ENCODE results near the gene SHANK3. TPM values are rescaled to one million over a fixed set of nuclear protein-coding genes. Genes with fewer than 3 reads are reported as not detected.

SHANK3 gene
- polyA plus RNA-seq, 1 of the 3 experiments (the other 2 are of a cell fraction) = 1.5 TPM

DNA sequence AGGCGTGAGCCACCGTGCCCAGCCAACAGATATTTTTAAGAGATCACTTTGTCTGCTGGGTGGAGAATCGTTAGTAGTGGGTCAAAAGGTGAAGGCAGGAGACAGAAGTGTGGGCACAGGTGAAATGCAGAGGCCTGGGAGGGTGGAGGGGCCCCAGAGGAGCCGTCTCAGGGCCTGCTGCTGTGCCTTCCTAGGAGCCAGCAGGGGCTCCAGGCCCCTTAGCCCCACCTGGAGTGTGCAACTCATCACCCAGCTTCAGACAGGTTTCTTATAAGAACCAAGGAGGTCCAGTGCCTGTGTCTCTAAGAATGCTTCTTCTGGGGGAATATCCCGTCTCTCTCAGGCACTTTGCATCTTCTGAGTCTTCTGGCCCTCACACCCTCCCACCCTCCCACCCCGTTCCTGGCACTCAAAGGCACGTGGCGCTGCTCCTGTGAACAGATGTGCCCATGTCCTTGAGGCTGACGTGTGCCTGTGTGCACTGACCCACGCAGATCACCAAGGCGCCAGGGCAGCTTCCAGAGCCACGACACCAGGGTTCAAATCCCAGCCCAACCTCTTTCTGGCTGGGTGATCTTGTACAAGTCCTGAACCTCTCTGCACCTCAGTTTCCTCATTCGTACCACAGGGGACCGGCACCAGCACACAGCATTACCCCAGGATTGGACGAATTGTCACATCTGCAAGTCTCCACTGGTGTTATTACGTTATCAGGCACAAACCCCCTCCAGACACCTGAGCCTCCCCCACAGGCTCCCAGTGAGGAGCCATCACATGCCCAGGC is 48.1 kb upstream of the SHANK3 start:
- no peak overlapping the region for H3K9ac ChIP-seq
- CTCF ChIA-PET = no interaction called here
- H3K27me3 ChIP-seq (ENCODE audit: insufficient read depth) = no peaks in the 10 kb centered on the region
- peaks cover 0 to 32% of the 10 kb centered on the region in 2 experiments; a peak in 2 of 4 replicates for H3K4me1 ChIP-seq (ENCODE audit: control insufficient read depth in 1 of 2, insufficient read depth in 2 of 2, low read depth in 1 of 2, low read length in 1 of 2)
- no peak for DNase-seq
- no peaks in the 10 kb centered on the region for H3K9me3 ChIP-seq
- H3K4me3 ChIP-seq (ENCODE audit: low read depth in 2 of 2, low read length in 1 of 2) = no peak overlapping the region
- WGBS (ENCODE audit: low lambda C conversion rate) = 90% methylated on average over 15 of the region's 16 CpGs
- peaks cover 7% of the 10 kb centered on the region; the same call in 1 of the 2 replicates for H3K79me2 ChIP-seq (ENCODE audit: insufficient read depth)
- peaks cover 0 to 6% of the 10 kb centered on the region in 2 experiments for H3K36me3 ChIP-seq (replicated peaks in 1 of 2; ENCODE audit: control insufficient read depth in 1 of 2, insufficient read depth in 2 of 2, low read length in 1 of 2)
- H3K4me2 ChIP-seq = no peak overlapping the region
- H3F3A ChIP-seq (replicated peaks; ENCODE audit: insufficient read depth) = peaks cover 2% of the 10 kb centered on the region
- TF ChIP-seq MXI1 (IDR thresholded peaks at IDR 0.05; ENCODE audit: low read depth, low read length) (no peak), TAF1 (IDR thresholded peaks at IDR 0.05; ENCODE audit: borderline replicate concordance, low read depth, low read length) (no peak), NFIC (IDR thresholded peaks at IDR 0.05; ENCODE audit: borderline replicate concordance) (no peak), RCOR1 (IDR thresholded peaks at IDR 0.05; ENCODE audit: low read length) (no peak), POLR2AphosphoS5 (IDR thresholded peaks at IDR 0.05; ENCODE audit: low read depth, low read length) (no peak), MEF2A (IDR thresholded peaks at IDR 0.05; ENCODE audit: borderline replicate concordance, low read depth) (no peak), SIN3A (IDR thresholded peaks at IDR 0.05; ENCODE audit: borderline replicate concordance, low read depth, low read length) (no peak)
- TF ChIP-seq, protein P1, sequence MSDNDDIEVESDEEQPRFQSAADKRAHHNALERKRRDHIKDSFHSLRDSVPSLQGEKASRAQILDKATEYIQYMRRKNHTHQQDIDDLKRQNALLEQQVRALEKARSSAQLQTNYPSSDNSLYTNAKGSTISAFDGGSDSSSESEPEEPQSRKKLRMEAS (IDR thresholded peaks at IDR 0.05; ENCODE audit: low read depth) = no peak
- H3K27ac ChIP-seq (ENCODE audit: low read depth in 2 of 2, low read length in 1 of 2) = no peak overlapping the region
- H2AFZ ChIP-seq (ENCODE audit: low read depth) = no peak overlapping the region
- H3K9me2 ChIP-seq = no peaks in the 10 kb centered on the region
- no peaks in the 10 kb centered on the region for H4K20me1 ChIP-seq (ENCODE audit: insufficient read depth)
- POLR2A ChIA-PET = no interaction called here

DNA sequence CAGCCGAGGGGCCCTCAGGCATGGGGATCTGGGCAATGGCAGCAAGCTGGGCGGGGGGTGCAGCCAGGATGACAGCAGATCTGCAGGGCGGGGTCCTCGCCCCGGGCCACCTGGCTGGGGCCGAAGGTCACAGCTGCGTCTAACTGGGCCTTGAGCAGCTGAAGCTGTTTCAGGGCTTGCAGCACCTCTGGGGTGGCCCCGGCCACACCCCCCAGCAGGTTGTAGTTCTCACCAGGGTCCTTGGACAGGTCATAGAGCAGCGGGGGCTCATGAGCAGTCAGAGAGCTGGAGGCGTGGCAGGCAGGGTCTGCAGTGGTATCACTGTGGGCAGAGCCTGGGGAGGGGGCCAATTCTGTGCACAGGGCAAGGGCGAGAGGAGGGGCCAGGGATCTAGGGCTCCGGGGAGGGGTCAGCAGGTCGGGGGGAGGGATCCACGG is 47.5 kb upstream of the SHANK3 start:
- Histone ChIP-seq H3K27ac (ENCODE audit: low read depth in 2 of 2, low read length in 1 of 2) (no peak overlapping the region), H3K36me3 (replicated peaks in 1 of 2; ENCODE audit: control insufficient read depth in 1 of 2, insufficient read depth in 2 of 2, low read length in 1 of 2) (peaks cover 0 to 6% of the 10 kb centered on the region in 2 experiments), H3K9ac (no peak overlapping the region), H3K27me3 (ENCODE audit: insufficient read depth) (no peaks in the 10 kb centered on the region), H3F3A (replicated peaks; ENCODE audit: insufficient read depth) (no peaks in the 10 kb centered on the region), H3K4me1 (ENCODE audit: control insufficient read depth in 1 of 2, insufficient read depth in 2 of 2, low read depth in 1 of 2, low read length in 1 of 2) (peaks cover 0 to 30% of the 10 kb centered on the region in 2 experiments; a peak in 2 of 4 replicates), H3K4me3 (ENCODE audit: low read depth in 2 of 2, low read length in 1 of 2) (no peak overlapping the region), H3K4me2 (no peak overlapping the region), H2AFZ (ENCODE audit: low read depth) (no peak overlapping the region), H4K20me1 (ENCODE audit: insufficient read depth) (no peaks in the 10 kb centered on the region), H3K9me2 (no peaks in the 10 kb centered on the region), H3K79me2 (ENCODE audit: insufficient read depth) (peaks cover 7% of the 10 kb centered on the region; the same call in 1 of the 2 replicates), H3K9me3 (no peaks in the 10 kb centered on the region)
- 75% methylated on average over 6 of the region's 14 CpGs for WGBS (ENCODE audit: low lambda C conversion rate)
- ChIA-PET POLR2A (no interaction called here), CTCF (no interaction called here)
- DNase-seq = no peak
- no peak for TF ChIP-seq RXRA (IDR thresholded peaks at IDR 0.05; ENCODE audit: borderline replicate concordance, low read depth)
- TF ChIP-seq YY1 (IDR thresholded peaks at IDR 0.05; ENCODE audit: low read depth) = no peak
- no peak for TF ChIP-seq TCF12 (IDR thresholded peaks at IDR 0.05)
- TF ChIP-seq, protein P2, sequence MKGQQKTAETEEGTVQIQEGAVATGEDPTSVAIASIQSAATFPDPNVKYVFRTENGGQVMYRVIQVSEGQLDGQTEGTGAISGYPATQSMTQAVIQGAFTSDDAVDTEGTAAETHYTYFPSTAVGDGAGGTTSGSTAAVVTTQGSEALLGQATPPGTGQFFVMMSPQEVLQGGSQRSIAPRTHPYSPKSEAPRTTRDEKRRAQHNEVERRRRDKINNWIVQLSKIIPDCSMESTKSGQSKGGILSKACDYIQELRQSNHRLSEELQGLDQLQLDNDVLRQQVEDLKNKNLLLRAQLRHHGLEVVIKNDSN (IDR thresholded peaks at IDR 0.05; ENCODE audit: borderline replicate concordance, low read depth) = no peak
- TF ChIP-seq TAF1 (IDR thresholded peaks at IDR 0.05; ENCODE audit: borderline replicate concordance, low read depth, low read length) = no peak
- TF ChIP-seq NRF1 (IDR thresholded peaks at IDR 0.05; ENCODE audit: low read depth, low read length) = no peak
- TF ChIP-seq, protein P3, sequence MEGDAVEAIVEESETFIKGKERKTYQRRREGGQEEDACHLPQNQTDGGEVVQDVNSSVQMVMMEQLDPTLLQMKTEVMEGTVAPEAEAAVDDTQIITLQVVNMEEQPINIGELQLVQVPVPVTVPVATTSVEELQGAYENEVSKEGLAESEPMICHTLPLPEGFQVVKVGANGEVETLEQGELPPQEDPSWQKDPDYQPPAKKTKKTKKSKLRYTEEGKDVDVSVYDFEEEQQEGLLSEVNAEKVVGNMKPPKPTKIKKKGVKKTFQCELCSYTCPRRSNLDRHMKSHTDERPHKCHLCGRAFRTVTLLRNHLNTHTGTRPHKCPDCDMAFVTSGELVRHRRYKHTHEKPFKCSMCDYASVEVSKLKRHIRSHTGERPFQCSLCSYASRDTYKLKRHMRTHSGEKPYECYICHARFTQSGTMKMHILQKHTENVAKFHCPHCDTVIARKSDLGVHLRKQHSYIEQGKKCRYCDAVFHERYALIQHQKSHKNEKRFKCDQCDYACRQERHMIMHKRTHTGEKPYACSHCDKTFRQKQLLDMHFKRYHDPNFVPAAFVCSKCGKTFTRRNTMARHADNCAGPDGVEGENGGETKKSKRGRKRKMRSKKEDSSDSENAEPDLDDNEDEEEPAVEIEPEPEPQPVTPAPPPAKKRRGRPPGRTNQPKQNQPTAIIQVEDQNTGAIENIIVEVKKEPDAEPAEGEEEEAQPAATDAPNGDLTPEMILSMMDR (IDR thresholded peaks at IDR 0.05) = no peak
- TF ChIP-seq EZH2phosphoT487 (IDR thresholded peaks at IDR 0.05; ENCODE audit: borderline replicate concordance, low read depth) = no peak
- no peak for TF ChIP-seq FOXM1 (IDR thresholded peaks at IDR 0.05; ENCODE audit: low read depth)
- TF ChIP-seq EP300 (IDR thresholded peaks at IDR 0.05; ENCODE audit: borderline replicate concordance in 1 of 2, low read depth in 1 of 2, low read length in 1 of 2) = no peak
- TF ChIP-seq RAD21 (IDR thresholded peaks at IDR 0.05; ENCODE audit: low read length) = no peak
- TF ChIP-seq, protein P4, sequence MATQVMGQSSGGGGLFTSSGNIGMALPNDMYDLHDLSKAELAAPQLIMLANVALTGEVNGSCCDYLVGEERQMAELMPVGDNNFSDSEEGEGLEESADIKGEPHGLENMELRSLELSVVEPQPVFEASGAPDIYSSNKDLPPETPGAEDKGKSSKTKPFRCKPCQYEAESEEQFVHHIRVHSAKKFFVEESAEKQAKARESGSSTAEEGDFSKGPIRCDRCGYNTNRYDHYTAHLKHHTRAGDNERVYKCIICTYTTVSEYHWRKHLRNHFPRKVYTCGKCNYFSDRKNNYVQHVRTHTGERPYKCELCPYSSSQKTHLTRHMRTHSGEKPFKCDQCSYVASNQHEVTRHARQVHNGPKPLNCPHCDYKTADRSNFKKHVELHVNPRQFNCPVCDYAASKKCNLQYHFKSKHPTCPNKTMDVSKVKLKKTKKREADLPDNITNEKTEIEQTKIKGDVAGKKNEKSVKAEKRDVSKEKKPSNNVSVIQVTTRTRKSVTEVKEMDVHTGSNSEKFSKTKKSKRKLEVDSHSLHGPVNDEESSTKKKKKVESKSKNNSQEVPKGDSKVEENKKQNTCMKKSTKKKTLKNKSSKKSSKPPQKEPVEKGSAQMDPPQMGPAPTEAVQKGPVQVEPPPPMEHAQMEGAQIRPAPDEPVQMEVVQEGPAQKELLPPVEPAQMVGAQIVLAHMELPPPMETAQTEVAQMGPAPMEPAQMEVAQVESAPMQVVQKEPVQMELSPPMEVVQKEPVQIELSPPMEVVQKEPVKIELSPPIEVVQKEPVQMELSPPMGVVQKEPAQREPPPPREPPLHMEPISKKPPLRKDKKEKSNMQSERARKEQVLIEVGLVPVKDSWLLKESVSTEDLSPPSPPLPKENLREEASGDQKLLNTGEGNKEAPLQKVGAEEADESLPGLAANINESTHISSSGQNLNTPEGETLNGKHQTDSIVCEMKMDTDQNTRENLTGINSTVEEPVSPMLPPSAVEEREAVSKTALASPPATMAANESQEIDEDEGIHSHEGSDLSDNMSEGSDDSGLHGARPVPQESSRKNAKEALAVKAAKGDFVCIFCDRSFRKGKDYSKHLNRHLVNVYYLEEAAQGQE (IDR thresholded peaks at IDR 0.05; ENCODE audit: low read depth, low read length) = no peak
- no peak for TF ChIP-seq NFIC (IDR thresholded peaks at IDR 0.05; ENCODE audit: borderline replicate concordance)
